Osteoblast (primary cell): ENCODE data around the gene ARHGEF6. TPM values are rescaled to one million over a fixed set of nuclear protein-coding genes. Genes with fewer than 3 reads are reported as not detected.

Experiments used
- DNase-seq: peaks from one replicate; pipeline ENCODE4 v3.0.0; 2011; ENCODE audit warnings: low spot score, mixed read lengths; ENCODE audit not compliant: insufficient read length; ENCODE audit errors: missing footprints
- H2AFZ ChIP-seq: 2 replicates; pipeline ENCODE4 v1.6.0; 2011; ENCODE audit warnings: mild to moderate bottlenecking, low read length
- H3K27ac ChIP-seq: 2 replicates; pipeline ENCODE4 v1.5.1; 2011; ENCODE audit warnings: mild to moderate bottlenecking, low read depth, low read length, moderate library complexity
- H3K27me3 ChIP-seq: 2 replicates; pipeline ENCODE4 v1.6.0; 2012; ENCODE audit warnings: mild to moderate bottlenecking, control low read depth, inconsistent platforms, low read length, moderate library complexity; ENCODE audit not compliant: insufficient read depth
- H3K36me3 ChIP-seq: 2 replicates; pipeline ENCODE4 v1.5.1; 2011; ENCODE audit warnings: mild to moderate bottlenecking, low read length, control low read depth, moderate library complexity; ENCODE audit not compliant: insufficient read depth
- H3K4me1 ChIP-seq: 2 replicates; pipeline ENCODE4 v1.5.1; 2011; ENCODE audit warnings: mild to moderate bottlenecking, low read length, control low read depth, moderate library complexity; ENCODE audit not compliant: insufficient read depth
- H3K4me2 ChIP-seq: 2 replicates; pipeline ENCODE4 v1.6.0; 2011; ENCODE audit warnings: mild to moderate bottlenecking, low read length; ENCODE audit not compliant: insufficient read depth
- H3K4me3 ChIP-seq: fragments of 200-600 bp; sonication (generic); 3 replicates; pipeline ENCODE4 v1.5.1; 2012; ENCODE audit warnings: mild to moderate bottlenecking, low read length, inconsistent platforms; ENCODE audit not compliant: insufficient read depth
- H3K79me2 ChIP-seq: 2 replicates; pipeline ENCODE4 v1.6.0; 2012; ENCODE audit warnings: mild to moderate bottlenecking, low read length, control low read depth, inconsistent platforms; ENCODE audit not compliant: insufficient read depth
- H3K9me3 ChIP-seq: 2 replicates; pipeline ENCODE4 v1.5.1; 2011; ENCODE audit warnings: low read depth, low read length, control low read depth
- H4K20me1 ChIP-seq: 2 replicates; pipeline ENCODE4 v1.6.0; 2012; ENCODE audit warnings: mild to moderate bottlenecking, low read length, control low read depth; ENCODE audit not compliant: insufficient read depth
- total RNA-seq: library from RNA; depleted of rRNA; stranded (reverse); fragments of >200 nt; gene quantifications from 2 replicates; pipeline ENCODE4 v1.2.3, GENCODE V29; 2012
- TF ChIP-seq, protein P1 (sequence below): IDR thresholded peaks from 2 replicates; pipeline ENCODE4 v1.5.1; 2011; ENCODE audit warnings: mild to moderate bottlenecking, low read depth, low read length, moderate library complexity; ENCODE audit errors: extremely low read depth

The ARHGEF6 gene
- total RNA-seq, 1 donor = 17.4 TPM

DNA sequence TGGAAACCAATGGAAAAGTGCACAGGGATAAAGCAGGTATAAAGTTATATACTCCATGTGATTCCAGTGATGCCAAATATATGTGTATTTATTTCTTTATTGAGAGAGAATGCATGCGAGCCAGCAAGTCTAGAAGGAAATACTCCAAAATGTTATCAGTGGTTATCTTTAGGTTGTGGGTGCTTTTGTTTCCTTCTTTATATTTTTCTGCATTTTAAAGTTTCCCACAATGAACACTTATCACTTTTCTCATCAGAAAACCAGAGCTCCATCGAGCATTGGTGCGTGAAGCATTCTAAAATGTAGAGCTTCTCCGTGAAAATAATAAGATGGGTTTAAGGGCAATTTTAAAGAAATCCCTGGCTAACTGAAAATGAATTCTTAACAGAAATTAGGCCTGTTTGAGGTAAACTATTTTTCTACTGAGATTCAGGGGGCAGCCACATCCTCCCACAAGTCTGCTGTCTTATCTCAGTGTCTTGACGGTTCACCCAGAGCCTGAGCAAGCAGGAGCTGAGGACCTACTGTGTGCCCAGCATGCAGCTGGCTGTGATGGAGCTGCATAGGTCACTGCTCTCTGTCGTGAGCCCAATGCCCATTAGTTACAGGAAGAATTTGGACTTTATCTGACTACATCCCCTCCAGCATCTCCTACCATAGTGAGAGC, 151.5 kb downstream of the ARHGEF6 start:
- no peak overlapping the region for H3K27ac ChIP-seq
- no peaks in the 10 kb centered on the region for H3K36me3 ChIP-seq
- no peak overlapping the region for H2AFZ ChIP-seq
- H3K27me3 ChIP-seq = peaks cover 4% of the 10 kb centered on the region
- DNase-seq = no peak
- TF ChIP-seq, protein P1, sequence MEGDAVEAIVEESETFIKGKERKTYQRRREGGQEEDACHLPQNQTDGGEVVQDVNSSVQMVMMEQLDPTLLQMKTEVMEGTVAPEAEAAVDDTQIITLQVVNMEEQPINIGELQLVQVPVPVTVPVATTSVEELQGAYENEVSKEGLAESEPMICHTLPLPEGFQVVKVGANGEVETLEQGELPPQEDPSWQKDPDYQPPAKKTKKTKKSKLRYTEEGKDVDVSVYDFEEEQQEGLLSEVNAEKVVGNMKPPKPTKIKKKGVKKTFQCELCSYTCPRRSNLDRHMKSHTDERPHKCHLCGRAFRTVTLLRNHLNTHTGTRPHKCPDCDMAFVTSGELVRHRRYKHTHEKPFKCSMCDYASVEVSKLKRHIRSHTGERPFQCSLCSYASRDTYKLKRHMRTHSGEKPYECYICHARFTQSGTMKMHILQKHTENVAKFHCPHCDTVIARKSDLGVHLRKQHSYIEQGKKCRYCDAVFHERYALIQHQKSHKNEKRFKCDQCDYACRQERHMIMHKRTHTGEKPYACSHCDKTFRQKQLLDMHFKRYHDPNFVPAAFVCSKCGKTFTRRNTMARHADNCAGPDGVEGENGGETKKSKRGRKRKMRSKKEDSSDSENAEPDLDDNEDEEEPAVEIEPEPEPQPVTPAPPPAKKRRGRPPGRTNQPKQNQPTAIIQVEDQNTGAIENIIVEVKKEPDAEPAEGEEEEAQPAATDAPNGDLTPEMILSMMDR = no peak
- H3K4me1 ChIP-seq = no peaks in the 10 kb centered on the region
- no peaks in the 10 kb centered on the region for H3K79me2 ChIP-seq
- no peak overlapping the region for H3K4me3 ChIP-seq
- H3K9me3 ChIP-seq = no peaks in the 10 kb centered on the region
- H4K20me1 ChIP-seq = no peaks in the 10 kb centered on the region
- no peak overlapping the region for H3K4me2 ChIP-seq

DNA sequence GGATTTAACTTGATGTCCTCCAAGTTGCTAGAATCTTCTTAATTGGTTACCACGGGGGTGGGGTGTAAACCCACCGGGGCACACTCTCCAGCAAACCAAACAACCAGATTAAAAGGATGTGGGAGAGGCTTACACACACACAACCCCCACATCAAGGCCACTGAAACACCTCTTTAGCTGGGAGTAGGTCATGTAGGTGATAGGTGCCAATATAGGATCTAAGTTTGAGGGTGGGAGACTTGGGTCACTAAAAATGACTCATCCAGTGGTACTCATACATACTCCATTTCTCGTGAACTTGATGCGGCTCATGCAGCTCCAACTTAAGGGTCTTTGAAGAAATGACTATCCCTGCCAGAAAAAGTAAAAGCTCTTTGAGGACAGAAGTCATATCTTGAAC, 153.3 kb downstream of the ARHGEF6 start:
- no peaks in the 10 kb centered on the region for H3K4me1 ChIP-seq
- H3K27ac ChIP-seq = no peak overlapping the region
- no peaks in the 10 kb centered on the region for H3K36me3 ChIP-seq
- DNase-seq = no peak
- no peak overlapping the region for H3K4me3 ChIP-seq
- no peaks in the 10 kb centered on the region for H3K79me2 ChIP-seq
- H4K20me1 ChIP-seq = no peaks in the 10 kb centered on the region
- no peak overlapping the region for H3K4me2 ChIP-seq
- no peaks in the 10 kb centered on the region for H3K9me3 ChIP-seq
- TF ChIP-seq, protein P1 = no peak
- H3K27me3 ChIP-seq = peaks cover 3% of the 10 kb centered on the region
- no peak overlapping the region for H2AFZ ChIP-seq

DNA sequence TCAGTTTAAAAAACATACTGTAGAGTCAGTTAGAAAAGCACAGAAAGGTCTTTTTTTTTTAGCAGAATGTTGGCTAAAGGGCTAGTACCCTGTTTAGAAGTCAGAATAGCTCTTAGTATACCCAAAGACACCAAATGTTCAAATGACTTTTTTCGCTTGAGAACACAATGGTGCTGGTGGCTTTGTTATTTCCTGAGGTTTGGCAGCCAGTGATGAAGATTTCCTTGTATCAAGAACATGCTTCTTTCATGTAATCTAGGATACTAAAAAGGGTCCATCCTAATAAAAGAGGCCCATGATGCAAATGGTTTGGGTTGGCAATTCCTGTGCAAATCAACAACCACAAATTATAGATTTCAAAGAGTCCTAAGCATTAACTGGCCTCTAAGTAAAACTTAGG, 153.8 kb downstream of the ARHGEF6 start:
- no peak overlapping the region for H3K4me2 ChIP-seq
- H4K20me1 ChIP-seq = no peaks in the 10 kb centered on the region
- no peak overlapping the region for H3K4me3 ChIP-seq
- H3K27me3 ChIP-seq = peaks cover 2% of the 10 kb centered on the region
- no peaks in the 10 kb centered on the region for H3K4me1 ChIP-seq
- H3K9me3 ChIP-seq = no peaks in the 10 kb centered on the region
- H3K79me2 ChIP-seq = no peaks in the 10 kb centered on the region
- H2AFZ ChIP-seq = no peak overlapping the region
- no peak for DNase-seq
- H3K36me3 ChIP-seq = no peaks in the 10 kb centered on the region
- TF ChIP-seq, protein P1 = no peak
- no peak overlapping the region for H3K27ac ChIP-seq

DNA sequence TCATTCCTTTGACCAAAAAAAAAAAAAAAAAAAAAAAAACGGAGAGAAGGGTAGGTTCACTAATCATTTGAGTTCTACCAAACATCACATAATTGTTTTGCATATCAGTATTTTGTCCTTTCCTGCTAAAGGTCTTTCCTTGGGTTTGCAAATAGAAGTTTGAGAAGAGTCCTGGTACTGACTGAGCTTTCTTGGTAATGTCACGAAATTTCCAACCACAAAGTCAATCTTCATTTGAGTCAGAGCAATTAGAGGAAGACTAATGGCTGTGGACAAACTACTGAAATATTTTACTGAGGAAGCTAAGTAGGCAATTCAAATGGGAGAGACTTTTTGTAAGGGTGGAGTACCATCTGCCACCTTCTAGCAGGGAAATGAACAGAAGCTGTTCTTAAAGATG, 154.5 kb downstream of the ARHGEF6 start:
- H3K79me2 ChIP-seq = no peaks in the 10 kb centered on the region
- H3K4me1 ChIP-seq = no peaks in the 10 kb centered on the region
- no peaks in the 10 kb centered on the region for H3K36me3 ChIP-seq
- H3K4me2 ChIP-seq = no peak overlapping the region
- H3K9me3 ChIP-seq = no peaks in the 10 kb centered on the region
- TF ChIP-seq, protein P1 = no peak
- H3K4me3 ChIP-seq = no peak overlapping the region
- DNase-seq = no peak
- peaks cover 3% of the 10 kb centered on the region for H3K27me3 ChIP-seq
- no peaks in the 10 kb centered on the region for H4K20me1 ChIP-seq
- no peak overlapping the region for H2AFZ ChIP-seq
- H3K27ac ChIP-seq = no peak overlapping the region
